ENCODE data around the gene RGL1. TPM values are rescaled to one million over a fixed set of nuclear protein-coding genes. Genes with fewer than 3 reads are reported as not detected.

The RGL1 gene
- total RNA-seq, 2 experiments from 2014 or later: 2.0 TPM

GRCh38 chr1:183885142-183885735 is 80.3 kb downstream of the RGL1 start:
- H3K9me3 Mint-ChIP-seq (ENCODE audit: low read depth): no peaks in the 10 kb centered on the region
- DNase-seq: no peak
- no peaks in the 10 kb centered on the region for H3K27me3 Mint-ChIP-seq
- intact Hi-C loops (cut with DNase I, micrococcal nuclease): no loop called here
- H3K4me3 Mint-ChIP-seq: no peak overlapping the region
- CTCF ChIA-PET: no interaction called here
- no peak for ATAC-seq
- POLR2A ChIA-PET: no interaction called here
- peaks cover 37% of the 10 kb centered on the region for H3K4me1 Mint-ChIP-seq
- peaks cover 4% of the 10 kb centered on the region for H3K36me3 Mint-ChIP-seq (ENCODE audit: low read depth)
- H3K27ac Mint-ChIP-seq: no peak overlapping the region

GRCh38 chr1:183886083-183886828 is 81.3 kb downstream of the RGL1 start:
- Mint-ChIP-seq H3K4me3 (no peak overlapping the region), H3K27ac (no peak overlapping the region), H3K36me3 (ENCODE audit: low read depth) (peaks cover 4% of the 10 kb centered on the region), H3K4me1 (peaks cover 39% of the 10 kb centered on the region), H3K9me3 (ENCODE audit: low read depth) (no peaks in the 10 kb centered on the region), H3K27me3 (no peaks in the 10 kb centered on the region)
- ChIA-PET CTCF (no interaction called here), POLR2A (no interaction called here)
- ATAC-seq (no peak), DNase-seq (no peak)
- intact Hi-C loops (cut with DNase I, micrococcal nuclease): no loop called here

GRCh38 chr1:183886853-183887252 is 81.9 kb downstream of the RGL1 start:
- intact Hi-C loops (cut with DNase I, micrococcal nuclease): no loop called here
- Mint-ChIP-seq H3K36me3 (ENCODE audit: low read depth) (peaks cover 4% of the 10 kb centered on the region), H3K4me3 (no peak overlapping the region), H3K27ac (no peak overlapping the region), H3K9me3 (ENCODE audit: low read depth) (no peaks in the 10 kb centered on the region), H3K27me3 (no peaks in the 10 kb centered on the region), H3K4me1 (peaks cover 39% of the 10 kb centered on the region)
- DNase-seq (no peak), ATAC-seq (no peak)
- CTCF ChIA-PET: no interaction called here
- POLR2A ChIA-PET: no interaction called here

GRCh38 chr1:183887826-183888819 is 83.2 kb downstream of the RGL1 start:
- ChIA-PET POLR2A (no interaction called here), CTCF (interaction anchor here (0.6 to 1.1 kb wide), 4 partner anchors 11 to 232 kb away, joined by 3 to 4 read pairs (median 3); no protein-coding TSS in a partner anchor)
- H3K36me3 Mint-ChIP-seq (ENCODE audit: low read depth): peaks cover 4% of the 10 kb centered on the region
- peaks cover 39% of the 10 kb centered on the region for H3K4me1 Mint-ChIP-seq
- ATAC-seq (peak; percentile 57), DNase-seq (no peak)
- H3K4me3 Mint-ChIP-seq: no peak overlapping the region
- intact Hi-C loops (cut with DNase I, micrococcal nuclease): no loop called here
- H3K27ac Mint-ChIP-seq: peak overlapping the region; percentile 71
- no peaks in the 10 kb centered on the region for H3K9me3 Mint-ChIP-seq (ENCODE audit: low read depth)
- H3K27me3 Mint-ChIP-seq: no peaks in the 10 kb centered on the region

- Mint-ChIP-seq H3K27ac (no peak overlapping the region), H3K4me3 (no peak overlapping the region), H3K27me3 (no peaks in the 10 kb centered on the region), H3K36me3 (ENCODE audit: low read depth) (peaks cover 2% of the 10 kb centered on the region), H3K4me1 (peaks cover 39% of the 10 kb centered on the region), H3K9me3 (ENCODE audit: low read depth) (no peaks in the 10 kb centered on the region)
- intact Hi-C loops (cut with DNase I, micrococcal nuclease): no loop called here
- POLR2A ChIA-PET: no interaction called here
- CTCF ChIA-PET: interaction anchor here (0.6 to 1.5 kb wide), 4 partner anchors 9 to 681 kb away, joined by 3 to 4 read pairs (median 3); no protein-coding TSS in a partner anchor
- no peak for DNase-seq
- ATAC-seq: no peak
These were observed 84.2 kb downstream of the RGL1 start for GRCh38 chr1:183889095-183889494.

- peaks cover 36% of the 10 kb centered on the region for H3K4me1 Mint-ChIP-seq
- no peaks in the 10 kb centered on the region for H3K36me3 Mint-ChIP-seq (ENCODE audit: low read depth)
- intact Hi-C loops (cut with DNase I, micrococcal nuclease): no loop called here
- no peak overlapping the region for H3K27ac Mint-ChIP-seq
- DNase-seq (no peak), ATAC-seq (no peak)
- H3K9me3 Mint-ChIP-seq (ENCODE audit: low read depth): no peaks in the 10 kb centered on the region
- ChIA-PET POLR2A (no interaction called here), CTCF (interaction anchor here (1.6 kb wide), 1 partner anchor 24 kb away, joined by 7 read pairs; no protein-coding TSS in a partner anchor)
- no peak overlapping the region for H3K4me3 Mint-ChIP-seq
- no peaks in the 10 kb centered on the region for H3K27me3 Mint-ChIP-seq
These were observed 86.4 kb downstream of the RGL1 start for GRCh38 chr1:183891158-183891856.

- ATAC-seq (no peak), DNase-seq (no peak)
- intact Hi-C loops (cut with DNase I, micrococcal nuclease): no loop called here
- Mint-ChIP-seq H3K27ac (no peak overlapping the region), H3K27me3 (no peaks in the 10 kb centered on the region), H3K4me3 (no peak overlapping the region), H3K36me3 (ENCODE audit: low read depth) (no peaks in the 10 kb centered on the region), H3K4me1 (peaks cover 35% of the 10 kb centered on the region), H3K9me3 (ENCODE audit: low read depth) (no peaks in the 10 kb centered on the region)
- ChIA-PET POLR2A (interaction anchor here (0.6 kb wide), 1 partner anchor 536 kb away, joined by 3 read pairs; no protein-coding TSS in a partner anchor), CTCF (interaction anchor here (0.6 to 1.6 kb wide), 3 partner anchors 22 to 193 kb away, joined by 3 to 7 read pairs (median 4); no protein-coding TSS in a partner anchor)
These were observed 87.5 kb downstream of the RGL1 start for GRCh38 chr1:183892351-183892793.

- no peak for ATAC-seq
- ChIA-PET POLR2A (interaction anchor here (0.5 kb wide), 1 partner anchor 307 kb away, joined by 3 read pairs; no protein-coding TSS in a partner anchor), CTCF (interaction anchor here (0.6 to 1.1 kb wide), 4 partner anchors 21 to 207 kb away, joined by 3 to 4 read pairs (median 3); no protein-coding TSS in a partner anchor)
- Mint-ChIP-seq H3K9me3 (ENCODE audit: low read depth) (no peaks in the 10 kb centered on the region), H3K4me3 (no peak overlapping the region), H3K36me3 (ENCODE audit: low read depth) (no peaks in the 10 kb centered on the region), H3K27ac (no peak overlapping the region), H3K27me3 (no peaks in the 10 kb centered on the region), H3K4me1 (peaks cover 21% of the 10 kb centered on the region)
- DNase-seq: no peak
- intact Hi-C loops (cut with DNase I, micrococcal nuclease): no loop called here
These were observed 88.8 kb downstream of the RGL1 start for GRCh38 chr1:183893561-183894289.

GRCh38 chr1:183894290-183894565 is 89.3 kb downstream of the RGL1 start:
- no peak overlapping the region for H3K4me3 Mint-ChIP-seq
- no peaks in the 10 kb centered on the region for H3K9me3 Mint-ChIP-seq (ENCODE audit: low read depth)
- ChIA-PET POLR2A (no interaction called here), CTCF (no interaction called here)
- no peaks in the 10 kb centered on the region for H3K36me3 Mint-ChIP-seq (ENCODE audit: low read depth)
- peaks cover 16% of the 10 kb centered on the region for H3K4me1 Mint-ChIP-seq
- ATAC-seq (no peak), DNase-seq (no peak)
- intact Hi-C loops (cut with DNase I, micrococcal nuclease): no loop called here
- no peaks in the 10 kb centered on the region for H3K27me3 Mint-ChIP-seq
- H3K27ac Mint-ChIP-seq: no peak overlapping the region

- no peak overlapping the region for H3K27ac Mint-ChIP-seq
- peak; percentile 36 for ATAC-seq
These were observed 91.6 kb downstream of the RGL1 start for GRCh38 chr1:183896466-183897048.

More at GRCh38 chr1:183896466-183897048, 91.6 kb downstream of the RGL1 start:
- CTCF ChIA-PET: interaction anchor here (2.3 kb wide), 1 partner anchor 19 kb away, joined by 16 read pairs; no protein-coding TSS in a partner anchor
- intact Hi-C loops (cut with DNase I, micrococcal nuclease): no loop called here
- Mint-ChIP-seq H3K27me3 (no peaks in the 10 kb centered on the region), H3K4me1 (peaks cover 8% of the 10 kb centered on the region), H3K36me3 (ENCODE audit: low read depth) (peaks cover 1% of the 10 kb centered on the region), H3K9me3 (ENCODE audit: low read depth) (no peaks in the 10 kb centered on the region), H3K4me3 (no peak overlapping the region)
- POLR2A ChIA-PET: no interaction called here
- no peak for DNase-seq
